ENCODE results near the gene FRMPD2. TPM values are rescaled to one million over a fixed set of nuclear protein-coding genes. Genes with fewer than 3 reads are reported as not detected.
"Not testable (repeated sequence)": the region's sequence is repeated elsewhere in the genome, so short reads cannot be mapped to it uniquely, and the experiment has no call there.

Gene FRMPD2
- polyA plus RNA-seq, 3 donors = not detected

- 78 to 84% (median 81%) methylated on average over 4 of the region's 4 CpGs for WGBS, 3 donors
- no peak overlapping the region for H3K27ac ChIP-seq (ENCODE audit: low read depth, low read length)
Measured at GRCh38 chr10:48266528-48266927, 8.0 kb downstream of the FRMPD2 start.

GRCh38 chr10:48258105-48258504 is 16.4 kb downstream of the FRMPD2 start:
- WGBS, 3 donors = 81 to 96% (median 82%) methylated on average over 1 of the region's 1 CpG
- H3K27ac ChIP-seq (ENCODE audit: low read depth, low read length) = no peak overlapping the region

- 88 to 91% (median 91%) methylated on average over 3 of the region's 3 CpGs for WGBS, 3 donors
- no peak overlapping the region for H3K27ac ChIP-seq (ENCODE audit: low read depth, low read length)
Measured at GRCh38 chr10:48257407-48257961, 17.0 kb downstream of the FRMPD2 start.

GRCh38 chr10:48255722-48256121 is 18.8 kb downstream of the FRMPD2 start:
- H3K27ac ChIP-seq (ENCODE audit: low read depth, low read length) = no peak overlapping the region
- 85 to 88% (median 85%) methylated on average over 6 of the region's 6 CpGs for WGBS, 3 donors

- 87 to 89% (median 88%) methylated on average over 5 of the region's 5 CpGs for WGBS, 3 donors
- no peak overlapping the region for H3K27ac ChIP-seq (ENCODE audit: low read depth, low read length)
Measured at GRCh38 chr10:48254750-48255512, 19.6 kb downstream of the FRMPD2 start.

- no peak overlapping the region for H3K27ac ChIP-seq (ENCODE audit: low read depth, low read length)
- whole genome bisulfite sequencing, 3 donors = 79 to 81% (median 80%) methylated on average over 9 of the region's 9 CpGs
Measured at GRCh38 chr10:48253970-48254657, 20.4 kb downstream of the FRMPD2 start.

- H3K27ac ChIP-seq (ENCODE audit: low read depth, low read length) = no peak overlapping the region
- WGBS, 3 donors = 84 to 89% (median 84%) methylated on average over 5 of the region's 5 CpGs
Measured at GRCh38 chr10:48252354-48252650, 22.2 kb downstream of the FRMPD2 start.

- no peak overlapping the region for H3K27ac ChIP-seq (ENCODE audit: low read depth, low read length)
Measured at GRCh38 chr10:48251525-48252353, 22.8 kb downstream of the FRMPD2 start.

GRCh38 chr10:48251152-48251524 is 23.4 kb downstream of the FRMPD2 start:
- no peak overlapping the region for H3K27ac ChIP-seq (ENCODE audit: low read depth, low read length)

More at GRCh38 chr10:48251525-48252353, 22.8 kb downstream of the FRMPD2 start:
- WGBS, 3 donors = 46 to 65% (median 54%) methylated on average over 13 of the region's 13 CpGs

- H3K27ac ChIP-seq (ENCODE audit: low read depth, low read length) = no peak overlapping the region
- 91 to 96% (median 94%) methylated on average over 8 of the region's 8 CpGs for WGBS, 3 donors
Measured at GRCh38 chr10:48249763-48250351, 24.6 kb downstream of the FRMPD2 start.

- WGBS, 3 donors = 74 to 87% (median 80%) methylated on average over 6 of the region's 6 CpGs
- H3K27ac ChIP-seq (ENCODE audit: low read depth, low read length) = no peak overlapping the region
Measured at GRCh38 chr10:48249004-48249762, 25.3 kb downstream of the FRMPD2 start.

- 44 to 61% (median 46%) methylated on average over 2 of the region's 2 CpGs for WGBS, 3 donors
- no peak overlapping the region for H3K27ac ChIP-seq (ENCODE audit: low read depth, low read length)
Measured at GRCh38 chr10:48248462-48248861, 26.0 kb downstream of the FRMPD2 start.

- no peak overlapping the region for H3K27ac ChIP-seq (ENCODE audit: low read depth, low read length)
- WGBS, 3 donors = 75 to 84% (median 77%) methylated on average over 2 of the region's 2 CpGs
Measured at GRCh38 chr10:48247680-48248079, 26.8 kb downstream of the FRMPD2 start.

GRCh38 chr10:48246501-48246900 is 28.0 kb downstream of the FRMPD2 start:
- 48 to 74% (median 64%) methylated on average over 1 of the region's 1 CpG for WGBS, 3 donors

GRCh38 chr10:48245977-48246376 is 28.5 kb downstream of the FRMPD2 start:
- WGBS, 3 donors = 73 to 90% (median 88%) methylated on average over 3 of the region's 3 CpGs
- H3K27ac ChIP-seq (ENCODE audit: low read depth, low read length) = no peak overlapping the region

More at GRCh38 chr10:48246501-48246900, 28.0 kb downstream of the FRMPD2 start:
- H3K27ac ChIP-seq (ENCODE audit: low read depth, low read length) = no peak overlapping the region

- 88 to 90% (median 88%) methylated on average over 5 of the region's 5 CpGs for WGBS, 3 donors
- not testable (repeated sequence) for H3K27ac ChIP-seq (ENCODE audit: low read depth, low read length)
Measured at GRCh38 chr10:48243921-48244320, 30.6 kb downstream of the FRMPD2 start.

GRCh38 chr10:48243487-48243886 is 31.0 kb downstream of the FRMPD2 start:
- WGBS, 3 donors = 33 to 40% (median 39%) methylated on average over 7 of the region's 7 CpGs
- no peak overlapping the region for H3K27ac ChIP-seq (ENCODE audit: low read depth, low read length)

All from adipose tissue (tissue), 3 donors.